GM10248 (cell line): Measurements from ENCODE around the gene RFX1.
A peak's percentile ranks its signal among the peaks of the same experiment; 100 is the strongest.

ENCODE experiments used
- CTCF ChIA-PET: fragments of 300-600 bp; sonication (Branson Sonifier 250); formaldehyde crosslinking; extraction: SDS; loops from one replicate; lab custom pipeline; 2021; ENCODE audit warnings: antibody characterized with exemption; lab: Yijun Ruan, JAX
- POLR2A ChIA-PET: fragments of 350-650 bp; sonication (Branson Sonifier 250); formaldehyde crosslinking; extraction: SDS; loops from one replicate; lab custom pipeline; 2020; ENCODE audit warnings: antibody characterized with exemption; lab: Yijun Ruan, JAX
- DNase-seq: peaks from one replicate; pipeline ENCODE4 v3.0.0; 2012; ENCODE audit errors: extremely low spot score
- CTCF ChIP-seq: IDR thresholded peaks from 2 replicates; pipeline ENCODE4 v1.5.1; 2012; ENCODE audit warnings: mild to moderate bottlenecking, low read depth; ENCODE audit errors: extremely low read depth, missing control alignments, control extremely low read depth

The RFX1 gene

GRCh38 chr19:13993590-13994300 lies 12.4 kb downstream of the RFX1 start:
- ChIA-PET POLR2A (no interaction called here), CTCF (interaction anchor here (1.0 to 2.4 kb wide), 3 partner anchors 9 to 78 kb away, joined by 3 to 11 read pairs (median 4); partner anchors contain the start of genes IL27RA and MISP3)
- DNase-seq = no peak
- TF ChIP-seq CTCF = no peak

- TF ChIP-seq CTCF = no peak
- ChIA-PET POLR2A (interaction anchor here (1.4 kb wide), 1 partner anchor 11 kb away, joined by 3 read pairs; no protein-coding TSS in a partner anchor), CTCF (interaction anchor here (0.9 to 2.4 kb wide), 6 partner anchors 10 to 113 kb away, joined by 3 to 11 read pairs (median 3); partner anchors contain the start of gene IL27RA)
- no peak for DNase-seq
These were observed 14.1 kb downstream of the RFX1 start for GRCh38 chr19:13992025-13992424.

GRCh38 chr19:13990085-13990484 lies 16.0 kb downstream of the RFX1 start:
- no peak for DNase-seq
- ChIA-PET CTCF (interaction anchor here (1.7 kb wide), 1 partner anchor 82 kb away, joined by 5 read pairs; the partner anchor contains the start of gene MISP3), POLR2A (no interaction called here)
- TF ChIP-seq CTCF = no peak

- CTCF ChIA-PET = interaction anchor here (1.7 kb wide), 1 partner anchor 83 kb away, joined by 5 read pairs; the partner anchor contains the start of gene MISP3
- POLR2A ChIA-PET = no interaction called here
- no peak for DNase-seq
- no peak for TF ChIP-seq CTCF
These were observed 16.6 kb downstream of the RFX1 start for GRCh38 chr19:13989487-13989886.

- no peak for TF ChIP-seq CTCF
- DNase-seq = no peak
- ChIA-PET POLR2A (interaction anchor here (0.5 to 1.0 kb wide), 5 partner anchors 8 to 56 kb away, joined by 3 to 7 read pairs (median 4); partner anchors contain the start of gene RFX1), CTCF (interaction anchor here (1.8 to 2.1 kb wide), 2 partner anchors 45 to 71 kb away, joined by 6 read pairs; partner anchors contain the start of gene IL27RA)
These were observed 18.8 kb downstream of the RFX1 start for GRCh38 chr19:13987101-13987890.

- peak; percentile 99 for DNase-seq
- CTCF ChIA-PET = interaction anchor here (1.8 to 2.3 kb wide), 3 partner anchors 17 to 72 kb away, joined by 6 to 9 read pairs (median 6); partner anchors contain the start of gene IL27RA
- TF ChIP-seq CTCF = no peak
- POLR2A ChIA-PET = interaction anchor here (0.5 to 1.0 kb wide), 3 partner anchors 9 to 57 kb away, joined by 3 to 7 read pairs (median 4); partner anchors contain the start of gene RFX1
These were observed 19.7 kb downstream of the RFX1 start for GRCh38 chr19:13986348-13986904.
